Endothelial cell (in vitro differentiated cells): Measurements from ENCODE around the gene SSBP3. TPM values are rescaled to one million over a fixed set of nuclear protein-coding genes. Genes with fewer than 3 reads are reported as not detected.

Experiments
- DNase-seq: peaks from one replicate; pipeline ENCODE4 v3.0.0; 2021; ENCODE audit warnings: low spot score
- H3K27ac Mint-ChIP-seq: one replicate; pipeline ENCODE4 v1.8.0; 2021; ENCODE audit warnings: mixed read lengths, inconsistent platforms; ENCODE audit not compliant: unreplicated experiment
- H3K27me3 Mint-ChIP-seq: one replicate; pipeline ENCODE4 v1.8.0; 2021; ENCODE audit warnings: mild to moderate bottlenecking, moderate library complexity, mixed read lengths, inconsistent platforms; ENCODE audit not compliant: unreplicated experiment
- H3K36me3 Mint-ChIP-seq: one replicate; pipeline ENCODE4 v1.8.0; 2021; ENCODE audit warnings: mild to moderate bottlenecking, low read depth, mixed read lengths, inconsistent platforms; ENCODE audit not compliant: unreplicated experiment
- H3K4me1 Mint-ChIP-seq: one replicate; pipeline ENCODE4 v1.8.0; 2021; ENCODE audit warnings: mild to moderate bottlenecking, mixed read lengths, inconsistent platforms; ENCODE audit not compliant: unreplicated experiment
- H3K4me3 Mint-ChIP-seq: one replicate; pipeline ENCODE4 v1.8.0; 2021; ENCODE audit warnings: mild to moderate bottlenecking, mixed read lengths, inconsistent platforms; ENCODE audit not compliant: unreplicated experiment
- H3K9me3 Mint-ChIP-seq: one replicate; pipeline ENCODE4 v1.8.0; 2021; ENCODE audit warnings: mixed read lengths, inconsistent platforms; ENCODE audit not compliant: unreplicated experiment
- total RNA-seq: library from RNA; stranded (reverse); fragmentation: NEBNext Ultra II Directional; extraction: Animal tissue kit (Norgen Biotek cat#: 25700); gene quantifications from one replicate; pipeline ENCODE4 v1.2.1, GENCODE V29; 2021; ENCODE audit not compliant: unreplicated experiment
- TF ChIP-seq, protein P1 (sequence below): fragments of 200-600 bp; sonication (generic); IDR thresholded peaks from one replicate; pipeline ENCODE4 v1.5.0; 2021; ENCODE audit warnings: antibody characterized with exemption; ENCODE audit not compliant: unreplicated experiment

Gene SSBP3
- total RNA-seq, 1 donor from 2014 or later = 142 TPM

- no peak for DNase-seq
- TF ChIP-seq, protein P1, sequence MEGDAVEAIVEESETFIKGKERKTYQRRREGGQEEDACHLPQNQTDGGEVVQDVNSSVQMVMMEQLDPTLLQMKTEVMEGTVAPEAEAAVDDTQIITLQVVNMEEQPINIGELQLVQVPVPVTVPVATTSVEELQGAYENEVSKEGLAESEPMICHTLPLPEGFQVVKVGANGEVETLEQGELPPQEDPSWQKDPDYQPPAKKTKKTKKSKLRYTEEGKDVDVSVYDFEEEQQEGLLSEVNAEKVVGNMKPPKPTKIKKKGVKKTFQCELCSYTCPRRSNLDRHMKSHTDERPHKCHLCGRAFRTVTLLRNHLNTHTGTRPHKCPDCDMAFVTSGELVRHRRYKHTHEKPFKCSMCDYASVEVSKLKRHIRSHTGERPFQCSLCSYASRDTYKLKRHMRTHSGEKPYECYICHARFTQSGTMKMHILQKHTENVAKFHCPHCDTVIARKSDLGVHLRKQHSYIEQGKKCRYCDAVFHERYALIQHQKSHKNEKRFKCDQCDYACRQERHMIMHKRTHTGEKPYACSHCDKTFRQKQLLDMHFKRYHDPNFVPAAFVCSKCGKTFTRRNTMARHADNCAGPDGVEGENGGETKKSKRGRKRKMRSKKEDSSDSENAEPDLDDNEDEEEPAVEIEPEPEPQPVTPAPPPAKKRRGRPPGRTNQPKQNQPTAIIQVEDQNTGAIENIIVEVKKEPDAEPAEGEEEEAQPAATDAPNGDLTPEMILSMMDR = no peak
- no peak overlapping the region for H3K27ac Mint-ChIP-seq
These were observed 225.4 kb downstream of the SSBP3 start for GRCh38 chr1:54180701-54181360.

DNA sequence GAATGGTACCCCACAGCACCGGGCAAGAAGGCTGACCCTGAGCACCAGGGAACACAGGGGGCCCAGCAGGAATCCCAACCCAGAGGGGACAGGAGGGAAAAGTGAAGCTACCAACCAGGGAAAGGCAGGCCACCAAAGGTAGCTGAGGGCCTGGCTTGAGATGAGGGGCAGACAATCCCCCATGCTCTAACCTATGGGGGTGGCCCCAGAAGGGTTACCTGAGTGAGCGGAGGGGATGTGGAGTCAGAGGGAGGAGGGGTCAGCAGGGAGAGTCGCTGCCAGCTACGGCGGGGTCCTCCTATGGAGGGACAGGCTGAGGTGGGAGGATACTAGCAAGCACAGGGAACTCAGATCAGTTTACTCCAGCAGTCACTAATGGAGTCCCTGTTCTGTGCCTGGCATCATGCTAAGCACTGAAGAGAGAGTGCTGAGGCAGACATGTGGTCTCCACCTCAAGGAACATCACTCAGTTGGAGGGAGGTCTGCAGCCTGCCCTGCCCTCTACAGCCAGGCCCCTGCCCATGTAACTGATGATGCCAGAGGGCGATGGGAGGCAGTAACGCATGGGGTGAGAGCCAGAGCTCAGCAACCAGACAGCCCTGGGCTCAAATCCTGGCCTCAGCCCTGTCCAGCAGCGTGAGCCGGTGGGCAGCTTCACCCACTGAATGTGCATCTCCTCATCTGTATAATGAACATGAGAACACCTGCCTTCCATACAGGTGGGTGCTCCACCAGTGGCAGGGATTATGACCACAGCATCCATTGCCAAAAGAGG is 227.7 kb downstream of the SSBP3 start:
- peaks cover 3% of the 10 kb centered on the region for H3K36me3 Mint-ChIP-seq
- H3K27me3 Mint-ChIP-seq = peaks cover 5% of the 10 kb centered on the region
- TF ChIP-seq, protein P1 = no peak
- peaks cover 10% of the 10 kb centered on the region for H3K4me1 Mint-ChIP-seq
- H3K9me3 Mint-ChIP-seq = no peaks in the 10 kb centered on the region
- no peak overlapping the region for H3K27ac Mint-ChIP-seq
- no peak for DNase-seq
- H3K4me3 Mint-ChIP-seq = no peak overlapping the region

More at GRCh38 chr1:54180701-54181360, 225.4 kb downstream of the SSBP3 start:
- Mint-ChIP-seq H3K9me3 (no peaks in the 10 kb centered on the region), H3K4me3 (no peak overlapping the region), H3K27me3 (peaks cover 5% of the 10 kb centered on the region), H3K4me1 (peaks cover 3% of the 10 kb centered on the region), H3K36me3 (peaks cover 7% of the 10 kb centered on the region)

DNA sequence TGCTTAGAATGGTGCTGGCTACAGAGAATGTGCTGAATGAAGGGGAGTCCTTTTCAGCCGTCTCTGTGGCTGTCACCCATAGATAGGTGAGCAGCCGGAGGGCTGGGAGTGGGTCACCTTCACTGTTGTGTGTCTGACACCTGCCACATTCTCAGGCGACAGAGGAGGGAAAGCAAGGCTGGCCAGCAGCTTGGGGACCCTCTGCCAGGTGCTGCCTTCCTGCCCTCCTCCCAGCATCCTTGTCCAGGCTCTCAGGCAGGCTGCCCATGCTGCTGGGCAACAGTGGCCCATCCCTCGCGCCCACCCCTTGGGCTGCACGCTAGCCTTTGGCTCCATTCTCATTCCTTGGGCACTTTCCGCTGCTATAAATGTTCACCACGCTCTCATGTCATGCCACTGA is 228.5 kb downstream of the SSBP3 start:
- Mint-ChIP-seq H3K27ac (no peak overlapping the region), H3K27me3 (peaks cover 5% of the 10 kb centered on the region), H3K9me3 (no peaks in the 10 kb centered on the region), H3K4me3 (no peak overlapping the region), H3K36me3 (peaks cover 3% of the 10 kb centered on the region), H3K4me1 (peaks cover 15% of the 10 kb centered on the region)
- no peak for DNase-seq
- TF ChIP-seq, protein P1 = no peak

DNA sequence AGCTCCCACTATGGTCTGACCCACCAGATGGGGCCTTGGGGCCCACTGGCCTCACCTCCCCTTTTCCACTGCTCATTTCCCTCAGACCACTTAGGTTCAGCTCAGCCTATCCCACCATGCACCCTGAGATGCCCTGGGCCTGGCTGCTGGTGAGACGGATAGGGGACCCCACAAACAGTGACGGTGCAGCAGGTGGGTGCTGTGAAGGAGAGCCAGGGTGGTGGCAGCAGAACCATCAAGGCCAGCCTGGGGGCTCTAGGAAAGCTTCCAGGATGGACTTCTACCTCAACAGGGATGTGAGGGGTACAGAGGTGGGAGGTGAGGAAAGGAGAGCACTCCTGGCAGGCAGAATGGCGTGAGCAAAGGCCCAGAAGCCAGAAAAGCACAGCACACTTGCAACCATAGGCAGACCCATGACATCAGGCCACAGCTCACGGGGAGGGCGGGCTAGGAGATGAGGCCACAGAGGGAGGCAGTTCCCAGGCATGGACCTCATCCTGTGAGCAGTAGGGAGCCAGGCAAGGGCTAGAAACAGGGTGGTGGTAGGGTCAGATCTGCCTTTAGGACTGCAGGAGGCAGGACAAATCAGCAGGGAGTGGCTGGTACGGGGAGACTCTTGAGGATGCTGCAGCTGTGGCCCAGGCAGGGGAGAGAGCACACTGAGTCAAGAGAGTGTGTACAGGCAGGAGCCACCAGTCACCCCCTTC is 229.4 kb downstream of the SSBP3 start:
- TF ChIP-seq, protein P1 = no peak
- H3K27ac Mint-ChIP-seq = no peak overlapping the region
- peaks cover 19% of the 10 kb centered on the region for H3K4me1 Mint-ChIP-seq
- no peaks in the 10 kb centered on the region for H3K9me3 Mint-ChIP-seq
- H3K36me3 Mint-ChIP-seq = peaks cover 3% of the 10 kb centered on the region
- peaks cover 4% of the 10 kb centered on the region for H3K27me3 Mint-ChIP-seq
- H3K4me3 Mint-ChIP-seq = no peak overlapping the region
- DNase-seq = no peak

Other genes with a start within 250 kb of the SSBP3 start
- gene CYB5RL, start 206.4 kb downstream of the SSBP3 start, total RNA-seq = 6.7 TPM
- gene MRPL37, start 206.2 kb downstream of the SSBP3 start, total RNA-seq = 63.1 TPM
- gene ACOT11, start 141.8 kb upstream of the SSBP3 start, total RNA-seq = 35.6 TPM
- gene FAM151A, start 217.1 kb upstream of the SSBP3 start, total RNA-seq = not detected
- gene MROH7, start 235.4 kb upstream of the SSBP3 start, total RNA-seq = 3.3 TPM